NCI-H1105 (cell line): Measurements from ENCODE around the gene TRIM24.
"Not testable (repeated sequence)": the region's sequence is repeated elsewhere in the genome, so short reads cannot be mapped to it uniquely, and the experiment has no call there.

Experiments
- DNase-seq: peaks from one replicate; lab custom pipeline; 2025; lab: John Stamatoyannopoulos, UW

The TRIM24 gene

GRCh38 chr7:138493535-138493934, 33.5 kb downstream of the TRIM24 start:
- no peak for DNase-seq

- no peak for DNase-seq
Observed at GRCh38 chr7:138495485-138495884, 35.4 kb downstream of the TRIM24 start.

GRCh38 chr7:138499340-138499739, 39.3 kb downstream of the TRIM24 start:
- DNase-seq: no peak

GRCh38 chr7:138500303-138500702, 40.2 kb downstream of the TRIM24 start:
- DNase-seq: not testable (repeated sequence)

GRCh38 chr7:138500892-138501291, 40.8 kb downstream of the TRIM24 start:
- DNase-seq: no peak

GRCh38 chr7:138502023-138502767, 42.1 kb downstream of the TRIM24 start:
- DNase-seq: no peak

- no peak for DNase-seq
Observed at GRCh38 chr7:138505361-138505873, 45.4 kb downstream of the TRIM24 start.

GRCh38 chr7:138506764-138507163, 46.7 kb downstream of the TRIM24 start:
- no peak for DNase-seq

- no peak for DNase-seq
Observed at GRCh38 chr7:138510003-138510402, 49.9 kb downstream of the TRIM24 start.

GRCh38 chr7:138512092-138512858, 52.2 kb downstream of the TRIM24 start:
- no peak for DNase-seq

GRCh38 chr7:138512885-138513284, 52.8 kb downstream of the TRIM24 start:
- DNase-seq: no peak

GRCh38 chr7:138513344-138513871, 53.3 kb downstream of the TRIM24 start:
- no peak for DNase-seq

GRCh38 chr7:138514044-138514443, 54.0 kb downstream of the TRIM24 start:
- DNase-seq: no peak

- DNase-seq: no peak
Observed at GRCh38 chr7:138515001-138515528, 55.0 kb downstream of the TRIM24 start.

- no peak for DNase-seq
Observed at GRCh38 chr7:138519061-138519798, 59.2 kb downstream of the TRIM24 start.

- no peak for DNase-seq
Observed at GRCh38 chr7:138520742-138521141, 60.7 kb downstream of the TRIM24 start.

- DNase-seq: no peak
Observed at GRCh38 chr7:138521837-138522461, 61.9 kb downstream of the TRIM24 start.

- DNase-seq: no peak
Observed at GRCh38 chr7:138524259-138524658, 64.2 kb downstream of the TRIM24 start.

- DNase-seq: no peak
Observed at GRCh38 chr7:138525757-138526156, 65.7 kb downstream of the TRIM24 start.

- DNase-seq: no peak
Observed at GRCh38 chr7:138527746-138528223, 67.7 kb downstream of the TRIM24 start.

GRCh38 chr7:138536833-138537232, 76.8 kb downstream of the TRIM24 start:
- not testable (repeated sequence) for DNase-seq
